Activated T-cell treated with anti-CD3 and anti-CD28 coated beads, Interleukin-2, amount 50 U/mL, for 24 hours (primary cell): ENCODE data around the gene ABCD4.

ENCODE experiments used
- DNase-seq: peaks from one replicate; pipeline ENCODE4 v3.0.0-alpha.2; 2020
- H3K27ac Mint-ChIP-seq: 2 replicates; pipeline ENCODE4 v1.8.0; 2020; ENCODE audit warnings: mild to moderate bottlenecking, mixed read lengths
- H3K27me3 Mint-ChIP-seq: 2 replicates; pipeline ENCODE4 v1.8.0; 2020; ENCODE audit warnings: mixed read lengths
- H3K36me3 Mint-ChIP-seq: 2 replicates; pipeline ENCODE4 v1.8.0; 2020; ENCODE audit warnings: low read depth, mixed read lengths
- H3K4me1 Mint-ChIP-seq: 2 replicates; pipeline ENCODE4 v1.8.0; 2020; ENCODE audit warnings: low read depth, mixed read lengths
- H3K4me3 Mint-ChIP-seq: 2 replicates; pipeline ENCODE4 v1.8.0; 2020; ENCODE audit warnings: mild to moderate bottlenecking, moderate library complexity, mixed read lengths
- H3K9me3 Mint-ChIP-seq: 2 replicates; pipeline ENCODE4 v1.8.0; 2020; ENCODE audit warnings: mixed read lengths

The ABCD4 gene

GRCh38 chr14:74257941-74258763 is 44.6 kb downstream of the ABCD4 start:
- Mint-ChIP-seq H3K36me3 (no peaks in the 10 kb centered on the region), H3K27ac (no peak overlapping the region), H3K27me3 (peaks cover 10% of the 10 kb centered on the region), H3K4me1 (peaks cover 9% of the 10 kb centered on the region), H3K9me3 (no peaks in the 10 kb centered on the region), H3K4me3 (peak overlapping the region; percentile 77)
- DNase-seq: no peak

- peak; percentile 84 for DNase-seq
- H3K27me3 Mint-ChIP-seq: peaks cover 12% of the 10 kb centered on the region
- peak overlapping the region; percentile 52 for H3K27ac Mint-ChIP-seq
- H3K4me1 Mint-ChIP-seq: peaks cover 9% of the 10 kb centered on the region
- H3K9me3 Mint-ChIP-seq: no peaks in the 10 kb centered on the region
- peak overlapping the region; percentile 77 for H3K4me3 Mint-ChIP-seq
- H3K36me3 Mint-ChIP-seq: no peaks in the 10 kb centered on the region
Measured at GRCh38 chr14:74257078-74257940, 45.4 kb downstream of the ABCD4 start.

GRCh38 chr14:74255281-74255680 is 47.5 kb downstream of the ABCD4 start:
- Mint-ChIP-seq H3K36me3 (no peaks in the 10 kb centered on the region), H3K27ac (no peak overlapping the region), H3K4me3 (no peak overlapping the region), H3K9me3 (no peaks in the 10 kb centered on the region), H3K27me3 (peaks cover 21% of the 10 kb centered on the region), H3K4me1 (peaks cover 16% of the 10 kb centered on the region)
- DNase-seq: no peak

GRCh38 chr14:74249433-74250375 is 53.0 kb downstream of the ABCD4 start:
- Mint-ChIP-seq H3K27me3 (peaks cover 45% of the 10 kb centered on the region), H3K9me3 (no peaks in the 10 kb centered on the region), H3K4me3 (no peak overlapping the region), H3K4me1 (peaks cover 6% of the 10 kb centered on the region), H3K36me3 (no peaks in the 10 kb centered on the region), H3K27ac (no peak overlapping the region)
- DNase-seq: no peak

- DNase-seq: no peak
- Mint-ChIP-seq H3K27ac (no peak overlapping the region), H3K4me1 (peaks cover 6% of the 10 kb centered on the region), H3K9me3 (no peaks in the 10 kb centered on the region), H3K36me3 (no peaks in the 10 kb centered on the region), H3K27me3 (peaks cover 62% of the 10 kb centered on the region), H3K4me3 (no peak overlapping the region)
Measured at GRCh38 chr14:74248017-74248416, 54.7 kb downstream of the ABCD4 start.

GRCh38 chr14:74246542-74246941 is 56.2 kb downstream of the ABCD4 start:
- Mint-ChIP-seq H3K27ac (no peak overlapping the region), H3K27me3 (peaks cover 71% of the 10 kb centered on the region), H3K4me1 (peaks cover 10% of the 10 kb centered on the region), H3K4me3 (no peak overlapping the region), H3K9me3 (no peaks in the 10 kb centered on the region), H3K36me3 (no peaks in the 10 kb centered on the region)
- DNase-seq: no peak

GRCh38 chr14:74245292-74245691 is 57.4 kb downstream of the ABCD4 start:
- H3K4me1 Mint-ChIP-seq: peaks cover 17% of the 10 kb centered on the region
- H3K27me3 Mint-ChIP-seq: peaks cover 78% of the 10 kb centered on the region
- H3K4me3 Mint-ChIP-seq: no peak overlapping the region
- no peak overlapping the region for H3K27ac Mint-ChIP-seq
- H3K36me3 Mint-ChIP-seq: no peaks in the 10 kb centered on the region
- no peaks in the 10 kb centered on the region for H3K9me3 Mint-ChIP-seq
- DNase-seq: no peak

GRCh38 chr14:74244115-74244514 is 58.6 kb downstream of the ABCD4 start:
- peaks cover 82% of the 10 kb centered on the region for H3K27me3 Mint-ChIP-seq
- no peaks in the 10 kb centered on the region for H3K9me3 Mint-ChIP-seq
- peaks cover 19% of the 10 kb centered on the region for H3K4me1 Mint-ChIP-seq
- H3K36me3 Mint-ChIP-seq: no peaks in the 10 kb centered on the region
- no peak for DNase-seq
- no peak overlapping the region for H3K27ac Mint-ChIP-seq
- no peak overlapping the region for H3K4me3 Mint-ChIP-seq

GRCh38 chr14:74243051-74243450 is 59.7 kb downstream of the ABCD4 start:
- Mint-ChIP-seq H3K4me3 (no peak overlapping the region), H3K27ac (no peak overlapping the region), H3K27me3 (peaks cover 88% of the 10 kb centered on the region), H3K4me1 (peaks cover 19% of the 10 kb centered on the region), H3K36me3 (no peaks in the 10 kb centered on the region), H3K9me3 (no peaks in the 10 kb centered on the region)
- DNase-seq: no peak

GRCh38 chr14:74242780-74243042 is 60.0 kb downstream of the ABCD4 start:
- peaks cover 19% of the 10 kb centered on the region for H3K4me1 Mint-ChIP-seq
- H3K36me3 Mint-ChIP-seq: no peaks in the 10 kb centered on the region
- no peak overlapping the region for H3K4me3 Mint-ChIP-seq
- DNase-seq: no peak
- H3K27me3 Mint-ChIP-seq: peaks cover 92% of the 10 kb centered on the region
- H3K9me3 Mint-ChIP-seq: no peaks in the 10 kb centered on the region
- no peak overlapping the region for H3K27ac Mint-ChIP-seq

- no peak overlapping the region for H3K27ac Mint-ChIP-seq
- peak overlapping the region; percentile 21 for H3K4me3 Mint-ChIP-seq
- no peaks in the 10 kb centered on the region for H3K36me3 Mint-ChIP-seq
- peaks cover 19% of the 10 kb centered on the region for H3K4me1 Mint-ChIP-seq
- no peak for DNase-seq
- H3K27me3 Mint-ChIP-seq: peaks cover 93% of the 10 kb centered on the region
- no peaks in the 10 kb centered on the region for H3K9me3 Mint-ChIP-seq
Measured at GRCh38 chr14:74242021-74242779, 60.5 kb downstream of the ABCD4 start.

- Mint-ChIP-seq H3K4me1 (peaks cover 19% of the 10 kb centered on the region), H3K27ac (no peak overlapping the region), H3K36me3 (no peaks in the 10 kb centered on the region), H3K4me3 (peak overlapping the region; percentile 60), H3K9me3 (no peaks in the 10 kb centered on the region), H3K27me3 (peaks cover 92% of the 10 kb centered on the region)
- DNase-seq: no peak
Measured at GRCh38 chr14:74241652-74242017, 61.1 kb downstream of the ABCD4 start.

GRCh38 chr14:74240794-74241651 is 61.7 kb downstream of the ABCD4 start:
- no peak overlapping the region for H3K27ac Mint-ChIP-seq
- no peaks in the 10 kb centered on the region for H3K9me3 Mint-ChIP-seq
- H3K4me3 Mint-ChIP-seq: peak overlapping the region; percentile 60
- H3K36me3 Mint-ChIP-seq: no peaks in the 10 kb centered on the region
- H3K4me1 Mint-ChIP-seq: peaks cover 19% of the 10 kb centered on the region
- H3K27me3 Mint-ChIP-seq: peaks cover 89% of the 10 kb centered on the region
- peak; percentile 47 for DNase-seq
